NCI-H446 treated with DMSO at 0.1 percent for 48 hours (cell line): ENCODE results near the gene ZBTB1.
"Not testable (repeated sequence)": the region's sequence is repeated elsewhere in the genome, so short reads cannot be mapped to it uniquely, and the experiment has no call there.

Experiments
- DNase-seq: peaks from one replicate; lab custom pipeline; 2025; lab: John Stamatoyannopoulos, UW

ZBTB1 gene

DNA sequence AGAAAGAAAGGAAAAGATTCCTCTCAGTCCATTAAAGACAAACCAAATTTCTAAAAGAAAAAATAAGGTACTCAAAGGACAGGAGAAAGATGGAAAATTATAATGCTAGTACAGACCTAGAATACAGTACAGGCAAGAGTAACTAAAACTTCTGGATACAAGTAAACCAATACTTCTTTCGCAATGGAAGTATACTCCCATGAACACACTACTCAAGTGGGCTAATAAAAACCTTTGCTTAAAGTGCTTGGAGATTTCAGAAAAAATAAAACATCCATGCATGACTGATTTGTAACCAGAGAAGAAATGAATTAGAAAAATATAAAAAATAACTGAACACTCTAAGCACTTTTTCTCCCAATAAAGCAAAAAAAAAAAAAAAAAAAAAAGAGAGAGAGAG lies 4.5 kb upstream of the ZBTB1 start:
- no peak for DNase-seq

DNA sequence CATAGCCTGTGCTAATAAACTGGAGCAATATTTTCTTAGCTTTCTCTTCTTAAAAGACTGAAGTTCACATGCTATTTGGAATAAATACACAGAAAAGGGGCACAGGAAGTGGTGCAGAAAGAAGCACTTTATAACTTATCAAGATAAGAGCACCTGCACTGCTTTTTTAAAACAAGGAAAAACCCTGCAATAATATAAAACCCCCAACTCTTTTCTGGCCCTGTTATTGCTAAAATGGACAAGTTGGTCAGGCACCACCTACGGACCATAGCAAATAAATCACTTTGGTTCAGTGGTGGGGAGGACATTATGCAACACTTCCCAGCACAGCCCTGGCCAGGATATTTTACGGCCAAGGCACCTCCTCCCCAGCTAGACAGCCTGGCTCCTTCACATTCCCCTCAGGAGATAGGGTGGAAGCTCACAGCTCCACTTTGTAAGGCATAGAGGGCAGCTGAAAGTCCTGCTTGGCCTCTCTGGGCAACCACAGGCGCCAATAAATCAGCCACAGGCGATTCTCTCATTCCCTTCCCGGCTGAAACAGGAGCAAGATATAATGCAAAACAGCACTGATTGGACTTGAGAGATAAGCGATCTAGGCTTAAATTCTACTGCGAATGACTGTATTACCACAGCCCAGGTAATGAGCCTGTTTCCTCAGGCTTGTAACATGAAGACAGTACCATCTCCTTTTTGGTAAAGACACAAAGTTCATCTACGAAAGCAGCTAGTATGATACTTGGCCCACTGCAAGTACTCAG lies 3.0 kb upstream of the ZBTB1 start:
- DNase-seq = no peak

- DNase-seq = no peak
Observed at GRCh38 chr14:64502456-64502855, 2.1 kb upstream of the ZBTB1 start.

DNA sequence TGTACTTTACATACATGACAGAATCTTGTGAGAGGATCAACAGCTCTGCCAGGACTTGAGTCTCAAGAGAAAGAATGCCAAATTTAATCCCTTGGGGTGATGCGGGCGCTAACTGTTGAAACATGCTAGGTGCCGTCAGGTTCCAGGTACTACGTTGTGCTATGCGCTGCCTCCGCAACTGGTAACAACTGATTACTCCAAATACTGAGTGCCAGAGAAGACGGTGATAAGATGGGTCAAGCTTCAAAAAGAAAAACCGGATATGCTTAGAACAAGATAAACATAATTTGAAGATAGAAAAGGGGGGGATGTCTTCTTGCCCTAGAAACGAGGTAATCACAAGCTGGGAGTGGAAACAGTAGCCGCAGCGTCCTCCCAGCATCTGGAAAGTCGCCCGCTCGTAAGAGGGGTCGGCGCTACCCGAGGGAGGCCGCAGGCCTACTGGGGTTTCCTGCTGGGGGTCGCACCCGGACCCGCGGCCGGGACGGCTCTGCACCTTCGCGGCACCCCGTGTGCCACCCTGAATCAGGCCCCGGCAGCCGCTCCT lies 1.6 kb upstream of the ZBTB1 start:
- no peak for DNase-seq

DNA sequence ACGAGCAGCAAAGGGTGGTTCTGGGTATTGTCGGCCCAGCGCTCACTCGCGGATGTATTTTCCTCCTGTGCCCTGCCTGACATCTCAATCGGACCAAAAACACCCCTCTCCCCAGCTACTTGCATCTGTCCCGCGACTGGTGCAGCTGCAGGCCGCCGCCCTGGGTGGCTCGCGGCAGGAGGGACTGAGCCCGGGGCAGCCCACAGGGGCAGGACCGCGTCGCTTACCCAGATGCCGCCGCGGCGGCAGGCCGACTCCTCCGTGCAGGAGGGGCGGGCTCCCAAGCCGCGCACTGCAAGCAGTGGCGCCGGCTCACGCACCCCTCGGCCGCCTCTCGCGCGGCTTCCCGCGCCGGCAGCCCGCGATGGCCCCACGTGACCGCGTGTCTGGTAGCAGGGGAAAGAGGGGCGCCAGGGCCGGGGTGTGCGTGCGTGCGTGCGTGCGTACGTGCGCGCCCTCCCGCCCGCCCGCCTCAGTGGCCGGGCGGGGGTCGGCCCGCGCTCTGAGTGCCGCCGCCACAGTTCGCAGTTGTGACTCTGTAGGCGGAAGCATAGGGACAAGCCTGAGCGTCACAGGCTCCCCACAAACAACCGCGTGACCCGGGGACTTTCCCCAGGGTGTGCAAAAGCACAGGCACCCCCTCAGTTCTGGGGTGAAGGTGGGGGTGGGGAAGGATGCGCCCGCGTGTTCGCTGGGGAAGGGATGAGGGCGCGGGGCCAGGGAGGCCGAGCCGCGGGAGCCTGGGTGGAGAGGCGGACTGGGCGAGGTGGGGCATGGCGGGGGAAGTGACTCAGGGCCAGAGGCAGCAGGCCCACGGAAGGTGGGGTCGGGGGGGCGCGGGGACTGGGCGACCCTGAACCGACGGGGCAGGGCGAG lies 898 bp upstream of the ZBTB1 start, which contains the start of gene ZBTB25:
Gene ZBTB25 (minus strand): TSS at position 405 of the 876 bp plus-strand sequence. CDS start 13,305 bp downstream, outside the sequence.
- peak; percentile 93 for DNase-seq

DNA sequence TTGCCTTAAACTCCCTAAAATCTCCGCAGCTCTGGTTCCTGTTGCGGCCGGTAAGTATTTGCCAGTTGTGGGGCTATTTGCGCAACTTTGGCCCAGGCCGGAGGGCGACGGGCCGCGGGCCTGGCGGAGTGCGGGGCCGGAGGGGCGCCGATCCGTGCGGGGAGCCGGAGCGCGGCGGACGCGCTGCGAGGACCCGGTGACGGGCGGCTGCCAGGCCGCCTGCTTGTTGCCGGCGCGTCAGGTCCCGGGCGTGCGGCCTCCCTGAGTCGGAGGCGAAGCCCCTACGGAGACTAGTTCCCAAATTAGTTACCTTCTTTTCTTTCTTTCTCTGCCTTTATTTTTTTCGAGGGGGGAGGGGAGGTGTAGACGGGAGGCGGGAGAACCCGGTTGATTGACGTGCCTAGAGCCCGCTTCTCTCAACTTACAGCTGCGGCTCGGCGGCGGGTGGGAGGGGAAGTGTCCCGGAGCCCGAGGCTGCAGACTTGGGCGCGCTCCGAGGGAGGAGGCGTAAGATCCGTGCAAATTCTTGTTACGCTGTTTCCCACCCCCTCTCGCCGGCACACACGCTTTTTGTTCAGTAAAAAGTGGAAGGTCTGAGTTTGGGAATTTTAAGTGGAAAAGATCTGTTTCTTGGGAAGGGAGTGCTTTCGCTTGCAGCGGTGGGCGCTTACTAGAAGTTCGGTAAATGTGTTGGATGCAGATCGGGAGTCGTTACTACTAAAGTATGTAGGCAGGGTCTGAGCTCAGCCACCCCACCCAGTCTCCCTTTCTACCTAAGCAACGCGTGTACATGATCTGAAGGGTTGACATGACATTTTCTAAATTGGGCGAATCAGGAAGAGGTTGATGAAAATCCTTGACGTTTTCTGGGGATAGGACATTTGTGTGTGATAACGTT lies 576 bp downstream of the ZBTB1 start:
- peak; percentile 80 for DNase-seq

DNA sequence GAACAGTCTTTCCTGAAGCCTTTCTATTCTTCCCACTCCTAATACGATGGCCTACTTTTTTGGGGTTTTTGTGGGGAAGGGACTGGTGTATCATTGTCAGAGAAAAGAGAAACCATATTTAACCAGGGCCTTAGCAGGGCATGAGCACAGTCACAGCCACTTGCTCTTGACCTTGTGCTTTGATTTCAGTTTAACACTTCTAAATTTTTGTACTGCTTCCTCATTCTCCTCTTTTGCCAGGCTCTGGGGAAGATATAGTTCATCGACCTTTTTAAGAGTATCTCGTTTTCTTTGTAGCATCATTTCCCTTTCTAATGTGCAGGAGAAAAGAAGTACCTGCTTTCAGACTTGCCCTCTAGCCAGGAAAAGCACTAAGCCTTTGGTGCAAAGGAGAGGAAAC lies 2.2 kb downstream of the ZBTB1 start:
- DNase-seq = no peak

GRCh38 chr14:64507376-64508156 lies 3.0 kb downstream of the ZBTB1 start:
- DNase-seq = no peak

DNA sequence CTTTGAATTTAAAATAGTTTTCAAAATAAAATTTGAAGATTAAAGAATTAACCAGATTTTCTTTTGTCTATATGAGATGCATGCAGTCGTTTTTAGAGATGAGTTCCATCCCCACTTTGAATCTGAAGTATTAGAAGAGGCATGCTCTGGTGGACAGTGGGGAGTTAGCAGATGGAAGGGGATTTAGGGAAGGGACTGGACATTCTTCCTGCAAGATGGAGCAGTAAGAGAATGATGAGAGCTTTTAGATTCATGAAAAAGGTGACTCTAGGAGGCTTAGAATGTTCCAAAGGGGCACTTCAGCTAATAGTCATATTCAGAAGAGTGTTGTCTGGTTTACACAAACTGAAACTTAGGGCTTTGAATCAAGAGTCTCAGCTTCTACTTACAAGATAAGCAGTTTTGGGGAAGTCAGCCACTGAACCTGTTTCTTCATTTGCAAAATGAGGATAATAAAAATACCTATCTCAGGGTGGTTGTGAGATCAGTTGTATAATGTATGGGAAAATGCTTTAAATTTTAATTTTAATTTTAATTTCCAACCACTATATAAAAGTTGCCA lies 3.7 kb downstream of the ZBTB1 start:
- no peak for DNase-seq

GRCh38 chr14:64509036-64509435 lies 4.5 kb downstream of the ZBTB1 start:
- no peak for DNase-seq

GRCh38 chr14:64510825-64511671 lies 6.5 kb downstream of the ZBTB1 start:
- DNase-seq = peak; percentile 47

GRCh38 chr14:64513271-64513670 lies 8.7 kb downstream of the ZBTB1 start:
- no peak for DNase-seq

- DNase-seq = no peak
Observed at GRCh38 chr14:64515053-64515452, 10.5 kb downstream of the ZBTB1 start.

DNA sequence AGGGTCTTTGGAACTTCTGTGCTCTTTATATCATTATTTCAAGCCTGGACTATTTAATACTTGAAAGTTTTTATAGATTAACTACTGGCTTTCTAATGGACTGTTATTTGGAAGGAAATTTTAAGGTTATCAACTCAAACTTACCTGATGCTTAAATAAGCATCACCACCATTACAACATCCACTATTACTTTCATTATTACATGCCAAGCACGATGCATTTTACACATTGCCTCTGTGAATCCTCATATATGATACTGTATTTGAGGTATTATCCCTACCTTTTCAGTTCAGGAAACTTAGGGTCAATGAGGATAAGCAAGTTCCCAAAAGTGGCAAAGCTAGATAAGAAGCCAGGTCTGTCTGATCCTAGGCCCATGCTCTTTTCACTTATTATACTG lies 12.4 kb downstream of the ZBTB1 start:
- DNase-seq = no peak

GRCh38 chr14:64517667-64518066 lies 13.1 kb downstream of the ZBTB1 start:
- not testable (repeated sequence) for DNase-seq

GRCh38 chr14:64518229-64518628 lies 13.7 kb downstream of the ZBTB1 start:
- DNase-seq = no peak

DNA sequence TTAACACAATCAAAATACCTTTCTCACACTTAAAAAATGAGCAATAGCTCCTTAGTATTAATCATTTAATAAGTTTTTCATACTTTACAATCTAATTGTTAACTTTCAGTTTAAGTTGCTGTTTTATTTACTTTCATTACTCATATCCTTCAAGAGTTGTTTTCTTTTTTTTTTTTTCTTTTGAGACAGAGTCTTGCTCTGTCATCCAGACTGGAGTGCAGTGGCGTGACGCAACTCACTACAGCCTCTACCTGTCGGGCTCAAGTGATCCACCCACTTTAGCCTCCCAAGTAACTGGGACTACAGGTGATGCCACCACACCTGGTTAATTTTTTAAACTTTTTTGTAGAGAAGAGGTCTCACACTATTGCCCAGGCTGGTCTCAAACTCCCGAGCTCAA lies 16.1 kb downstream of the ZBTB1 start:
- no peak for DNase-seq

DNA sequence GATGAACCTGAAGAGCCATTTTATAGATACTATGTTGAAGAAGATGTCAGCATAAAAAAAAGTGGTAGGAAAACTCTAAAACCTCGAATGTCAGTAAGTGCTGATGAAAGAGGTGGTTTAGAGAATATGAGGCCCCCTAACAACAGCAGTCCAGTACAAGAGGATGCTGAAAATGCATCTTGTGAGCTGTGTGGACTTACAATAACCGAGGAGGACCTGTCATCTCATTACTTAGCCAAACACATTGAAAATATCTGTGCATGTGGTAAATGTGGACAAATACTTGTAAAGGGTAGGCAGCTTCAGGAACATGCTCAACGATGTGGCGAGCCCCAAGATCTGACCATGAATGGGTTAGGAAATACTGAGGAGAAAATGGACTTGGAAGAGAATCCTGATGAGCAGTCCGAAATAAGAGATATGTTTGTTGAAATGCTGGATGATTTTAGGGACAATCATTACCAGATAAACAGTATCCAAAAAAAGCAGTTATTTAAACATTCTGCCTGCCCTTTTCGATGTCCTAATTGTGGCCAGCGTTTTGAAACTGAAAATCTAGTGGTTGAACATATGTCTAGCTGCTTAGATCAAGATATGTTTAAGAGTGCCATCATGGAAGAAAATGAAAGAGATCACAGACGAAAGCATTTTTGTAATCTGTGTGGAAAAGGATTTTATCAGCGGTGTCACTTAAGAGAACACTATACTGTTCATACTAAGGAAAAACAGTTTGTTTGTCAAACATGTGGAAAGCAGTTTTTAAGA lies 18.2 kb downstream of the ZBTB1 start:
- DNase-seq = no peak

GRCh38 chr14:64525354-64525753 lies 20.8 kb downstream of the ZBTB1 start:
- no peak for DNase-seq
